ENCODE data around the gene HMCN2.

HMCN2 gene

DNA sequence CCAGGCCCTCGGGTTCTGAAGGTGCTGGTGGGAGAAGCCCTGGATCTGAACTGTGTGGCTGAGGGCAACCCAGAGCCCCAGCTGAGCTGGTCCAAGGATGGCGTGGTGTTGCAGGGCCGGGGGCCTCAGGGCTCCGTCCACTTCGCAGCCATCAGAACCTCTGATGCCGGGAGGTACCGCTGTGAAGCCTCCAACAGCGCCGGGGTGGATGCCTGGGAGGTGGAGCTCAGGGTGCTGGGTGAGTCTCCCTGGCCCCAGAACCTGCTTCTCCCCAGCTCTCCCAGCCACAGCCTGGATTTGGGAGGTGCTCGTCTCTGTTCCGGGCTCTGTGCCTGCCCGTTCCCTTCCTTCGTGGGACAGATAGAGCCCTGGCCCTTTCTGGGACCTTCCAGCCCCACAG is 75.6 kb downstream of the HMCN2 start:
- H3K4me1 ChIP-seq (ENCODE audit: control insufficient read depth, insufficient read depth, low read length) = no peaks in the 10 kb centered on the region; the same call in 1 of the 2 replicates
- H3K36me3 ChIP-seq (ENCODE audit: control insufficient read depth, insufficient read depth, low read length) = no peaks in the 10 kb centered on the region
- no peaks in the 10 kb centered on the region for H3K27me3 ChIP-seq (ENCODE audit: control insufficient read depth, insufficient read depth, low read length)
- no peak overlapping the region for H3K27ac ChIP-seq (ENCODE audit: low read depth, low read length)
- no peaks in the 10 kb centered on the region for H3K9me3 ChIP-seq (ENCODE audit: control insufficient read depth, insufficient read depth, low read length)
- no peak overlapping the region for H3K9ac ChIP-seq (ENCODE audit: low read depth, low read length)
- H3K4me3 ChIP-seq (ENCODE audit: low read depth, low read length) = no peak overlapping the region

- Histone ChIP-seq H3K9me3 (ENCODE audit: control insufficient read depth, insufficient read depth, low read length) (no peaks in the 10 kb centered on the region), H3K36me3 (ENCODE audit: control insufficient read depth, insufficient read depth, low read length) (no peaks in the 10 kb centered on the region), H3K27me3 (ENCODE audit: control insufficient read depth, insufficient read depth, low read length) (no peaks in the 10 kb centered on the region), H3K4me1 (ENCODE audit: control insufficient read depth, insufficient read depth, low read length) (no peaks in the 10 kb centered on the region; the same call in 1 of the 2 replicates), H3K9ac (ENCODE audit: low read depth, low read length) (no peak overlapping the region), H3K4me3 (ENCODE audit: low read depth, low read length) (no peak overlapping the region), H3K27ac (ENCODE audit: low read depth, low read length) (no peak overlapping the region)
These were observed 76.5 kb downstream of the HMCN2 start for GRCh38 chr9:130341839-130342713.

DNA sequence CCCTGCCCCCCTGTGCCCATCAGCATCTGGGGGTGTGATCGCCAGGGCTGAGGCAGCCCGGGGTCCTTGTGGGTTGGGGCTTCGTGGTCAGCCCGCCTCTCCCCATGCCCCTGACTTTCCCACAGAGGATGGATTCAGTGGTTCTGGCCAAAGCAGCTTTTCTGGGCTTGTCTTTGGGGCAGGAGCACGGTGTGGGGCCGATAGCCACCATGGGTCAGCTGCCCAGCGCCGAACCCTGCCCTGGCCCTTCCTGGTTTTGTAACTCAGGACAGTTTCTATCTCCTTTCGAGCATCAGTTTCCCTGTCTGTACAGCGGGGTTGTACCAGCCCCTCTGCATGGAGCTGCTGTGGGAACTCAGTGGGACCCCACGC is 77.1 kb downstream of the HMCN2 start:
- Histone ChIP-seq H3K27me3 (ENCODE audit: control insufficient read depth, insufficient read depth, low read length) (no peaks in the 10 kb centered on the region), H3K27ac (ENCODE audit: low read depth, low read length) (no peak overlapping the region), H3K36me3 (ENCODE audit: control insufficient read depth, insufficient read depth, low read length) (no peaks in the 10 kb centered on the region), H3K4me3 (ENCODE audit: low read depth, low read length) (no peak overlapping the region), H3K9me3 (ENCODE audit: control insufficient read depth, insufficient read depth, low read length) (no peaks in the 10 kb centered on the region), H3K9ac (ENCODE audit: low read depth, low read length) (no peak overlapping the region), H3K4me1 (ENCODE audit: control insufficient read depth, insufficient read depth, low read length) (no peaks in the 10 kb centered on the region; the same call in 1 of the 2 replicates)

DNA sequence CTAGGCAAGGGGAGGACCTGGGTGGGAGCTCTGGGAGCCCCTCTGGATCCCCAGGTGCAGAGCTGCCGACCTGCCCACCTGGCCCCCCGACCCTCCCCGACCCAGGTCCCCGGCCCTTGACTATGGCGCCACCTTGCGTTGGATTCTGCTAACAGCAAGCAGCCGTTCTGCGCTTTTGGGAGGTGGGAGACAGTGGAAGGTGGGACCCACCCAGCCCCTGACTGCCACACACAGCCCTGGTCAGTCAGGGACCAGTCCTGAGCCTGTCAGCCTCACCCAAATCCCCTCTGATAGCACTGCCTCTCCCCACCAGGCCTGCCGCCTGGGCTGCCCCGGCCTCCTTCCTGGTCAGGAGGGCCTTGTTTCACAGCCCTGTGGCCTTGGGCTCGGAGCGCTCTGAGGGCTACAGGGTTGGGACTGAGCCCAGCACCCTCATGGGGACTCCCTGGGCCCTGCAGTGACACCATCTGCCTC is 77.9 kb downstream of the HMCN2 start:
- no peaks in the 10 kb centered on the region for H3K9me3 ChIP-seq (ENCODE audit: control insufficient read depth, insufficient read depth, low read length)
- no peaks in the 10 kb centered on the region for H3K36me3 ChIP-seq (ENCODE audit: control insufficient read depth, insufficient read depth, low read length)
- no peak overlapping the region for H3K4me3 ChIP-seq (ENCODE audit: low read depth, low read length)
- no peaks in the 10 kb centered on the region; the same call in 1 of the 2 replicates for H3K4me1 ChIP-seq (ENCODE audit: control insufficient read depth, insufficient read depth, low read length)
- no peaks in the 10 kb centered on the region for H3K27me3 ChIP-seq (ENCODE audit: control insufficient read depth, insufficient read depth, low read length)
- H3K9ac ChIP-seq (ENCODE audit: low read depth, low read length) = no peak overlapping the region
- H3K27ac ChIP-seq (ENCODE audit: low read depth, low read length) = no peak overlapping the region

GRCh38 chr9:130344366-130344765 is 78.8 kb downstream of the HMCN2 start:
- no peaks in the 10 kb centered on the region; the same call in 1 of the 2 replicates for H3K4me1 ChIP-seq (ENCODE audit: control insufficient read depth, insufficient read depth, low read length)
- no peak overlapping the region for H3K4me3 ChIP-seq (ENCODE audit: low read depth, low read length)
- H3K36me3 ChIP-seq (ENCODE audit: control insufficient read depth, insufficient read depth, low read length) = no peaks in the 10 kb centered on the region
- H3K9ac ChIP-seq (ENCODE audit: low read depth, low read length) = no peak overlapping the region
- no peaks in the 10 kb centered on the region for H3K27me3 ChIP-seq (ENCODE audit: control insufficient read depth, insufficient read depth, low read length)
- H3K9me3 ChIP-seq (ENCODE audit: control insufficient read depth, insufficient read depth, low read length) = no peaks in the 10 kb centered on the region
- H3K27ac ChIP-seq (ENCODE audit: low read depth, low read length) = no peak overlapping the region

DNA sequence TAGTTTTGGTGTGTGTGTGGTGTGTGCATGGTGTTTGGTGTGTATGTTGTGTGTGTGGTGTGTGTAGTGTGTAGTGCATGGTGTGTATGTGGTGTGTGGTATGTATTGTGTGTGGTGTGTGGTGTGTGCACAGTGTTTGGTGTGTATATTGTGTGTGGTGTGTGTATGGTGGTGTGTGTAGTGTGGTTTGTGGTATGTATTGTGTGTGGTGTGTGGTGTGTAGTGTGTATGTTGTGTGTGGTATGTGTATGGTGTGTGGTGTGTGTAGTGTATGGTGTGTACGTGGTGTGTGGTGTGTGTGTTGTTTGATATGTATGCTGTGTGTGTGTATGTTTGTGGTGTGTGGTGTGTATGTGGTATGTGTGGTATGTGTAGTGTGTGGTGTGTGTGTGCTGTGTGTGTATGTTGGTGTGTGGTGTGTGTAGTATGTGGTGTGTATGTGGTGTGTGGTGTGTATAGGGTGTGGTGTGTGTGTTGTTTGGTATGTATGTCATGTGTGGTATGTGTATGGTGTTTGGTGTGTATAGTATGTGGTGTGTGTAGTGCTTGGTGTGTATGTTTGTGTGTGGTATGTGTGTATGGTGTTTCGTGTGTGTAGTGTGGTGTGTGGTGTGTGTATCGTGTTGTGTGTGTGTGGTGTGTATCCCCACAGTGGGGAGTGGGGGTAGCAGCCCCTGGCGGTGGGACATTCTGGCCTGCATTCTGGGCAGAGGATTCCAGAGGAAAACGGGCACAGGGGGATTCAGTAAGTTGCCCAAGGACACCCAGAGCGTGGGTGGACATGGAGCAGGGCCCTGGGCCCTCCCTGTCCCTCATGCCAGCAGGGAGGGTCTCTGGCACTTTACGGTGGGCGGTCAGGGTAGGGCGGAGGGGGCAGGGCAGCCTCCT is 79.7 kb downstream of the HMCN2 start:
- Histone ChIP-seq H3K27ac (ENCODE audit: low read depth, low read length) (no peak overlapping the region), H3K9me3 (ENCODE audit: control insufficient read depth, insufficient read depth, low read length) (no peaks in the 10 kb centered on the region), H3K4me1 (ENCODE audit: control insufficient read depth, insufficient read depth, low read length) (no peaks in the 10 kb centered on the region; the same call in 1 of the 2 replicates), H3K27me3 (ENCODE audit: control insufficient read depth, insufficient read depth, low read length) (no peaks in the 10 kb centered on the region), H3K9ac (ENCODE audit: low read depth, low read length) (no peak overlapping the region), H3K36me3 (ENCODE audit: control insufficient read depth, insufficient read depth, low read length) (no peaks in the 10 kb centered on the region), H3K4me3 (ENCODE audit: low read depth, low read length) (no peak overlapping the region)

- Histone ChIP-seq H3K4me1 (ENCODE audit: control insufficient read depth, insufficient read depth, low read length) (no peaks in the 10 kb centered on the region; the same call in 1 of the 2 replicates), H3K9me3 (ENCODE audit: control insufficient read depth, insufficient read depth, low read length) (no peaks in the 10 kb centered on the region), H3K27me3 (ENCODE audit: control insufficient read depth, insufficient read depth, low read length) (no peaks in the 10 kb centered on the region), H3K4me3 (ENCODE audit: low read depth, low read length) (no peak overlapping the region), H3K36me3 (ENCODE audit: control insufficient read depth, insufficient read depth, low read length) (no peaks in the 10 kb centered on the region), H3K9ac (ENCODE audit: low read depth, low read length) (no peak overlapping the region), H3K27ac (ENCODE audit: low read depth, low read length) (no peak overlapping the region)
These were observed 80.4 kb downstream of the HMCN2 start for GRCh38 chr9:130345897-130346385.

GRCh38 chr9:130346431-130346830 is 80.9 kb downstream of the HMCN2 start:
- Histone ChIP-seq H3K36me3 (ENCODE audit: control insufficient read depth, insufficient read depth, low read length) (no peaks in the 10 kb centered on the region), H3K4me1 (ENCODE audit: control insufficient read depth, insufficient read depth, low read length) (no peaks in the 10 kb centered on the region; the same call in 1 of the 2 replicates), H3K9ac (ENCODE audit: low read depth, low read length) (no peak overlapping the region), H3K9me3 (ENCODE audit: control insufficient read depth, insufficient read depth, low read length) (no peaks in the 10 kb centered on the region), H3K27ac (ENCODE audit: low read depth, low read length) (no peak overlapping the region), H3K27me3 (ENCODE audit: control insufficient read depth, insufficient read depth, low read length) (no peaks in the 10 kb centered on the region), H3K4me3 (ENCODE audit: low read depth, low read length) (no peak overlapping the region)

DNA sequence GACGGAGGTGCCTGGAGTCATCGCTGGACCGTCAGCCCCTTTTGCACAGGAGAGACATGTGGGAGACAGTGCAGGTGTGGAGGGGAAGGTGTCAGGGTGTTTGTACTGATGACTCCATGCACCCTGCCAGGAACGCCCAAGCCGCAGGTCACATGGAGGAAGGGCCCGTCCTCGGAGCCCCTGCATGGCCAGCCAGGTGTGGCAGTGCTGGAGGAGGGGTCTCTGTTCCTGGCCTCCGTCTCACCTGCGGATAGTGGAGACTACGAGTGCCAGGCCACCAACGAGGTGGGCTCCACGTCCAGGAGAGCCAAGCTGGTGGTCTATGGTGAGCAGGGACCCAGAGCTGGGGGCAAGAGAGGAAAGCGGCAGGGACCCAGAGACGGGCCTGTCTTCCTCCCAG is 81.5 kb downstream of the HMCN2 start:
- no peak overlapping the region for H3K27ac ChIP-seq (ENCODE audit: low read depth, low read length)
- no peaks in the 10 kb centered on the region for H3K9me3 ChIP-seq (ENCODE audit: control insufficient read depth, insufficient read depth, low read length)

GRCh38 chr9:130347931-130348330 is 82.4 kb downstream of the HMCN2 start:
- Histone ChIP-seq H3K27me3 (ENCODE audit: control insufficient read depth, insufficient read depth, low read length) (no peaks in the 10 kb centered on the region), H3K36me3 (ENCODE audit: control insufficient read depth, insufficient read depth, low read length) (no peaks in the 10 kb centered on the region), H3K9ac (ENCODE audit: low read depth, low read length) (no peak overlapping the region), H3K27ac (ENCODE audit: low read depth, low read length) (no peak overlapping the region), H3K4me3 (ENCODE audit: low read depth, low read length) (no peak overlapping the region), H3K9me3 (ENCODE audit: control insufficient read depth, insufficient read depth, low read length) (no peaks in the 10 kb centered on the region), H3K4me1 (ENCODE audit: control insufficient read depth, insufficient read depth, low read length) (no peaks in the 10 kb centered on the region; the same call in 1 of the 2 replicates)

More for the DNA sequence above, 81.5 kb downstream of the HMCN2 start:
- H3K9ac ChIP-seq (ENCODE audit: low read depth, low read length) = no peak overlapping the region
- no peaks in the 10 kb centered on the region; the same call in 1 of the 2 replicates for H3K4me1 ChIP-seq (ENCODE audit: control insufficient read depth, insufficient read depth, low read length)
- no peaks in the 10 kb centered on the region for H3K36me3 ChIP-seq (ENCODE audit: control insufficient read depth, insufficient read depth, low read length)
- H3K4me3 ChIP-seq (ENCODE audit: low read depth, low read length) = no peak overlapping the region
- H3K27me3 ChIP-seq (ENCODE audit: control insufficient read depth, insufficient read depth, low read length) = no peaks in the 10 kb centered on the region

Data from HUES48 (cell line).